Measurements from ENCODE around the gene ITPRIPL2.

The ITPRIPL2 gene

DNA sequence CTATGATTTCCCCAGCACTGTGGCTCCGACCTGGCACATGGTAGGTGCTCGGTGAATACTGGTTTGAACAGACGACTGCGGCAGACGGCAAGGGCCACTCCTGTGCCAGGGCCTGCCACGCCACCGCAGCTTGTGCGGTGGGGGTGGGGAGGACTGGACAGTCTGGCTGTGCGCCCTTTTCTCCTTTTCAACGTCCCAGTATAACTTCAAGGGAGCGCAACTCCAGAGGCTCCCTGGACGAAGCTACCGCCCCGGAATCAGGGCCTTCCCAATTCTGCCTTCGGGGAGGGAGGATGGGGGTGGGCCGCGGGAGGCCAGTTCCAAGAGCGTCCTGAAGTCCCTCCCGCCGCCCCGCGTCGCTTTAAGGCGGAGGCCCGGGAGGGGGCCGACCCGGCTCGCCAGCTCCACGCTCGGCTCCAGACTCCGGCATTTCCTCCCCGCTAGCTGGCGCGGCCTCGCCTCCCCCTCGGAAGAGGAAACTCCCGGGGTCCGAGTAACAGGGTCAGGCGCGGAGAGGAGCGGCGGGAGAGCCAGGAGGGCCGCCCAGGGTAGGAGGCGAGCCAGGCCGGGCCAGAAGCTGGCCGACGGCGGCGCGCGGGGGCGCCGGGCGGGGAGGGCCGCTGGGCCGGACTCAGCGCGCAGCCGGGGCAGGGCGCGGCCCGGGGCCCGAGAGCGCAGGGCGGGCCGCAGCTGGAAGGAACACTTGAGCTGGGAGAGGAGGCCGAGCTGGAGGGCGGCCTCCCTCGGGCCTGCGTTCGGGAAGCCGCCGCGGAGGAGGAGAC is at the start of gene ITPRIPL2:
Gene ITPRIPL2 (plus strand): TSS at position 388 of the 782 bp plus-strand sequence. CDS start 498 bp downstream, outside the sequence.
- DNase-seq: peak; percentile 57

DNA sequence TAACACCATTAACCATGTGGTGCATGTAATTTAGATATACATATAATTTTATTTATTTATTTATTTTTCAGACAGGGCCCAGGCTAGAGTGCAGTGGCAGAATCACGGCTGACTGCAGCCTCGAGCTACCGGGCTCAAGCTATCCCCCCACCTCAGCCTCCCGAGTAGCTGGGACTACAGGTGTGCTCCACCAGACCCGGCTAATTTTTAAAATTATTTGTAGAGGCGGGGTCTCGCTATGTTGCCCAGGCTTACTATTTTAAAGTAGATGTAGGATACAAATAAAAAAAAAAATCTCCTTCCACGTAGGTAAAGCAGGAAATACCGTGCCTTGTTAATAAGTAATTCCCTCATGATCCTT is 46.8 kb upstream of the ITPRIPL2 start:
- no peak for DNase-seq

DNA sequence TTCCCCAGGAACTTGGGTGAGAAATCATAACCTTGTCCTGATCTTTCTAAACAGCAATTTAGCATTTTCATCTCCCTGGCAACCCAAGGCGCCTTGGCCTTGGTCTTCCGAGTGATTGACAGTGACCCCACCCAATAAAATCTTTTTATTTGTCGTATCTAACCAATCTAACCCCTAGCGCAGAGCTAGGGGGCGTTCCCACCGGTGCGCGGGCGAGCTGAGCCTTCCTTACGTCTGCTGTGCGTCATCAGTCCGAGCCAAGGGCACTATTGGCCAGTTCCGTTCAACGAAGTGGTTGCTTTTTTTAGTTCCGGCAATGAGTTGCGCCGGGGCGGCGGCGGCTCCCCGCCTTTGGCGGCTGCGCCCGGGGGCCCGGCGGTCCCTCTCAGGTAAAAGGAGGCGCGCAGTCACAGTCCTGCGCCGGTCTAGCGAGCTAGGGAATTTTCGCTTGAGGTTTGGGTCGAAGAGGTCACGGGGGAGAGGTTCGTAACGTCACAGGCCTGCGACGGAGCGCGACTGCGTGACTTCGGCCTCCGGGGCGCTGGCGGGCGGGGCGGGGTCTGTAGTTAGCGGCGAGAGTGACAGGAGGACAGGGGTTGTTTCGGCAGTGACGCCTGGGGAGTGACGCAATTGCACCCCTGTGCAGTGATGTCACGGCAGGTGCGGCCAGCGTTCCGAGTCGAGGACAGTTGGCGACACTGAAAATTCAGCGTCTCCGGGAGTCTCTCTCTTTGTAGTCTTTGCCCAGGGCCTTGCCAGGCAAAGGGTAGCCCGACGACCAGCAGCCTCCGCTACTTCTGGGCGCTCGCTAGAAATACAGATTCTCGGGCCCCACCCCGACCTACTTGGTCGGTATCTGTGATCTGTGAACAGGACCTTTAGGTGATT is 46.2 kb upstream of the ITPRIPL2 start, which contains the start of gene COQ7:
Gene COQ7 (plus strand): TSS at position 266 of the 888 bp plus-strand sequence. CDS start 51 bp downstream, at position 317.
- peak; percentile 100 for DNase-seq

DNA sequence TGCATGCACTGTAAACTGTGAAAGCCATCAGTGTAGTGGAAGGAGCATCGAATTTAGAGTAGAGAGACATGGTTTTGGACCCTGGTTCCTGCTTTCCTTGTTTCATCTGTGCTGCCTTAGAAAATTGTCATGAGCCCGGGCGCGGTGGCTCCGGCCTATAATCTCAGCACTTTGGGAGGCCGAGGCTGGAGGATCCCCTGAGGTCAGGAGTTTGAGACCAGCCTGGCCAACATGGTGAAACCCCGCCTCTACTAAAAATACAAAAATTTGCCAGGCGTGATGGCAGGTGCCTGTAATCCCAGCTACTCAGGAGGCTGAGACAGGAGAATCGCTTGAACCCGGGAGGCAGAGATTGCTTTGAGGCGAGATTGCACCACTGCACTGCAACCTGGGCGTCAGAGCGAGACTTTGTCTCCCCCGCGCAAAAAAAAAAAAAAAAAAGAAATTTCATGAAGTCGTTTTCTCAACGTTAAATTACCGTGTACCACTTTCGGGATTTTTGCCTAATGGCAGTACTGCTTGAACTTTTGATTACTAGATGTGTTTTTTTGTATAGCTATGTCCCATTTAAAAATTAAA is 45.4 kb upstream of the ITPRIPL2 start:
- no peak for DNase-seq

DNA sequence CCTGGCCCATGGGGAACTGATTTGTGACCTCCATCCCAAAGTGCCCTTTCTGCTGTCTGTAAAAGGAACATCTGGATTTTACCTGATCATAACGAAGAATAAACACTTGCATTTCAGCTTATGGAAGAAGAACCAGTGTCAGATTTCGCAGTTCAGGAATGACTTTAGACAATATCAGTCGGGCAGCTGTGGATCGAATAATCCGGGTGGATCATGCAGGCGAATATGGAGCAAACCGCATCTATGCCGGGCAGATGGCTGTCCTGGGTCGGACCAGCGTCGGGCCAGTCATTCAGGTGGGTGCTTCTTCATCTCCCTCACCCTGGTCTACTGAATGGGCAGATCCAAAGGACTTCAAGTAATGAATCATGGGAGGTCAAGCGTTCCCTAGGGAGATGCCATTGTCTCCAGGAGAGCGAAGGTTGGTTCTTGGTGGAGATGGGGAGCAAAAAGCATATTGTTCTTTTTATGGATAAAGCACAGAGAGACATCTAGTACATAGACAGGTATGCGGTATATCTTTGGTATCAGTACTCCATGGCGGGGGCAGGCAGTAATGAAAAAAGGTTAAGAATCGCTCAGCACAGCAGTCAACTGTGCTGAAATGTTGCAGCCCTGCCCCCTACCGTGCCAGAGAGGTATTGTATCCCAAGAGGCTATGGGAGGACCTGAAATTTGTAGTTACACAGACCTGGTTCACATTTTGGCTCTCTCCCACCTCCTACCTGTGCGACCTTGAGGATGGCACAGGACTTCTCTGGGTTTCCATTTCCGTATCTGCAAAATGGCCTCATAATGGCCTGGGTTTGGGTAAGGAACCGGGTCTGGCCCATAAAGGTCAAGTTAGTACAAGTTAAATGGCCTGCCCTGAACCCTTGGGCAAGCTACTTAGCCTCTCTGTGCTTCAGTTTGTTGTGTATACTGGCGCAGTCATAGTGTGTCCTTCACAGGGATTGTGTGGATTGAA is 41.7 kb upstream of the ITPRIPL2 start:
- peak; percentile 80 for DNase-seq

DNA sequence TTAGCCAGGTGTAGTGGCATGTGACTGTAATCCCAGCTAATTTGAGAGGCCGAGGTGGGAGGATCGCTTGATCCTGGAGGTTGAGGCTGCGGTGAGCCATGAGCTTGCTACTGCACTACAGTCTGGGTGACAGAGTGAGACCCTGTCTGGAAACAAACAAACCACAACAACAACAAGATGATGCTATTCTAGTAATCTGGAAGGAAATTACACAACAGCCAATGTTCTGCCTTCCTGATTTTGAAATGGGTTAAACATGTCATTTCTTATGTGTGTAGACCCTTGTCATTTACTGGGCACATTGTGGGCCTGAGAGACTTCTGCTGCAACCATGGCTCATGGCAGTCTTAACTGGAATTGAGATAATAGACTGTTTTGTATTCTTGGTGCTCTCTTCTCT is 40.4 kb upstream of the ITPRIPL2 start:
- DNase-seq: no peak

DNA sequence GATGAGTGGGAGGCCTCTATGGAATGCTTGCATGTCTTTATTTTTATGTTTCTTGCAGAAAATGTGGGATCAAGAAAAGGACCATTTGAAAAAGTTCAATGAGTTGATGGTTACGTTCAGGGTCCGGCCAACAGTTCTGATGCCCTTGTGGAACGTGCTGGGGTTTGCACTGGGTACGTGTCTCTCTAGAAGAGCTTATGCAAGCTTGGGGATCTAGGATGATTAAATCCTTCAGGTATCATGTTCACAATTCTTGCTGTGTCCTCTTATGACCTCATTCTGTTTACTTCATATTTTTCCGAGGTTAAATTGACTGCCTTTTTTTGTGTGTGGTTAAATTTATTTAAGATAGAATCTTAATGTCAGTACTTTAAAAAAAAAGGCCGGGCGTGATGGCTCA is 39.9 kb upstream of the ITPRIPL2 start:
- no peak for DNase-seq

DNA sequence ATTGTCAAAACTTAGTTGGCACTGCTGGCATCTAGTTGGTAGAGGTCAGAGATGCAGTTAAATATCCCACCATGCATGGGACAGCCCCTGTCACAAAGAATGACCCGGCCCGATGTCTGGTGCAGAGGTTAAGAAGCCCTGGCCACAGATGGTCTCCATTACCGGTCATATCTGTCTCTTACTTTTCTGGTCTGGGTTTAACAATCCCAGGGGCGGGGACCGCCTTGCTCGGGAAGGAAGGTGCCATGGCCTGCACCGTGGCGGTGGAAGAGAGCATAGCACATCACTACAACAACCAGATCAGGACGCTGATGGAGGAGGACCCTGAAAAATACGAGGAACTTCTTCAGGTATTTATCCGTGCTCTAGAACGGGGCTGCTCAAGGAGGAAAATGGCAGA is 38.3 kb upstream of the ITPRIPL2 start:
- no peak for DNase-seq

DNA sequence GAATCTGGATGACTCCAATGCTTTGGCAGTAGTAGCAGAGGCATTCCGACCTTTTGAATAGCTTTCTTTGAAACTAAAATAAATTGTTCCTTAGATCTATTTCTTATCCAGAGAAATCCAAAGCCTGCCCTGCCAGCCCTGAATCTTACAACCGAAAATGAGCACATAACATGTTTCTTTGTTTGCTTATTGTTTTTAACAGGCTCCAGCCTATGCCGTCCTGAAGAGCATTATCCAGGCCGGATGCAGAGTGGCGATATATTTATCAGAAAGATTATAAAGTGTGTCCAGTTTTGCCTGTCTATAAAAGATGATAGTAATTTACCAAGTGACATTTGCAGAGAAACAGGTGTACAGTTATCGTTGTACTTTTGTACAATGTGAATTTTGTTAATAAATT is 35.9 kb upstream of the ITPRIPL2 start:
- DNase-seq: no peak

DNA sequence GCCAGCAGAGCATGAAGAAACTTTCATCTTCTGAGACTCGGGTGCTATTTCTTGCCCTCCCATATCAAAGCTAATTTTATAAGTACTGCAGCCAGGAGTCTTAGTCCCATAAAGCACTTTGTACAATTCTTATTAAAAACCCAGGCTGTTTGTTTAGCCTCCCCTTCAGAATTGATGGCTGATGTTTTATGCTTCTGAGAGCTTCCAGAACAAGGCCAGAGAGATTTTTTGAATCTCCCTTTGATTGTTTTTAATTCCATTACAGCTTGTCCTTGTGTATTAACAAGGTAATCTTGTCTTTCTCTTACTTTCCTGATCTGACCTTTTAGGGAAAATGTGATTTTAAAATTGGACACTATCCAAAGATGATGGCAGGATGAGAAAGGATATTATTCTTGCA is 30.1 kb upstream of the ITPRIPL2 start:
- DNase-seq: no peak

DNA sequence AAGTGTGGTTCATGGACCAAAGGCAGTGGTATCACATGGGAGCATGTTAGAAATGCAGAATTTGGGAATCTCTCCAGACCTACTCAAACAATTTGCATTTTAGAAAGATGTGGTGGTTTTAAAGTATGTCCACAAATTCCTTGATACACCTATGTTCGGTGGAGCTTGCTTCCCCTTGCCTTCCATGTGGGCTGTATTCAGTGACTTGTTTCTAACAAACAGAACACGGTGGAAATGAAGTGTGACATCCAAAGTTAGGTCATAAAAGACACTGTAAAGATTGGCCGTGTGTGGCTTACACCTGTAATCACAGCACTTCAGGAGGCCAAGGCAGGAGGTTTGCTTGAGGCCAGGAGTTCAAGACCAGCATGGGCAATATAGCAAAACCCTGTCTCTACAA is 29.6 kb upstream of the ITPRIPL2 start:
- no peak for DNase-seq

DNA sequence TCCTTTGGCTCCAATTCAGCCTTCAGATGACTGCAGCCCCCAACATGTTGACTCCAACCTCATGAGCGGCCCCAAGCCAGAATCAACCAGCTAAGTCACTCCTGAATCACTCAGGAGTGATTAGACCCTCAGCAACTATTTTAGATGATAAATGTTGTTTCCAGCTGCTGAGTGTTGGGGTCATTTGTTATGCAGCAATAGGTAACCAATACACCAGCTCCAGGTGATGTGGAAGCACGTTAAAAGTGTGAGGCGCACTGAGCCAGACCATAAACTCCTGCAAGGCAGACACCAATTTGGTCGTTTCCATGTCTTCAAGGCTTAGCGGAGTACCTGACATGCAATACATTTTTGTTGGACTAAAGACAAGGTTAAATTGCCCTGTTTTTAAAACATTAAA is 28.9 kb upstream of the ITPRIPL2 start:
- no peak for DNase-seq

DNA sequence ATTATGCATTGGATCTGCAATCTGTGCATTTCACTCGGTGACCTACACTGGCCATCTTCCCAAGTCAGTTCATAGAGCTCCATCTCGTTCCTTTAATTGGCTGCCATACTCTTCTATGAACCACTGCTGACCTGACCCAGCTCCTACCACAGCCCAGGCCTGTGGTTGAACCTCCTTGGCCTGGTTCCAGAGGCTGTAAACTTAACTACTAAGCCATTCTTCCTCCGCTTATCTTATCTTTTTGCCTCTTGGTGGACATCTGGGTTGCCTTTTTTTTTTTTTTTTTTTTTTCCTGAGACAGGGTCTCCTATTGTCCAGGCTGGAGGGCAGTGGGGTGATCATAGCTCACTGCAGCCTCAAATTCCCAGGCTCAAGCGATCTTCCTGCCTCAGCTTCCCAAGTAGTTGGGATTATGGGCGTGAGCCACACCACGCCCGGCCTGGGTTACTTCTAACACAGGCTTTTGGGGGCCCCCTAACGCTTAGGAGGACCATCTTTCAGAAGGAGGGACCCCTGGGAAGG is 28.0 kb upstream of the ITPRIPL2 start:
- peak; percentile 93 for DNase-seq

DNA sequence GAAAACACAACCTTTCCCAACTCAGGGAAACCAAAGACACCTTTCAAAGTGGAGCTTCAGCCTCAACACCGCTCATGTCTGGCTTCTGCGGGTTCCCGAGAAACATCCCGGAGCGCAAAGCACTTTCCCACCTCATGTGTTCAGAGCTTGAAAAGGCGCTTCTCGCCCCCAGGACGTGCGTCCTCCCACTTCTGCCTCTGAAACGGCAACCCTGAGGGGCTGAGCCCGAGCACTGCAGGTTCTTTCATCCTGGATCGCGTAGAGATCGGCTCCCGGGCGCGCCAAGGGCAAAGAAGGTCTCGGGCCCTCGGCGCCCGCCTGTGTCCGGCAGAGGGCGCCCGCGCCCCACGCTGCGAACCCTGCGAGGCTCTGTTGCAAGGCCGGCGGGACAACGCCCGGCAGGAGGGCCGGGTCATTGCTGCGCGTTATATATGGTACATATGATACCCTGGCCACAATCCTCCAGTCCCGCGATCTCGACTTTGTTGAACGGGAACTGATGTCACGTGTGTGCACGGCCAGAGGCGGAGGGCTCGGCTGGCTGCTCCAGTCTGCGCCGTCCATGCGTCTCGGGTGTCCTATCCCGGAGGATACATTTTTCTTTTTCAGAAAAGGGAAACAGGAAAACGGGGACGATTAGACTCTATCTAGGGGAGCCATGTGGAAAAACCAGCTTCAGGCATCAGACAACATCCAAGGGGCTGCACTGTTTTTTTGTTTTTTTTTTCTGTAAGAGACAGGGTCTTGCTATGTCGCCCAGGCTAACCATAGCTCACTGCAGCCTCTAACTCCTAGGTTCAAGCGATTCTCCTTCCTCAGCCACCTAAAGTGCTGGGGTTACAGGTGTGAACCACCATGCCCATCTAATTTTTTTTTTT is 27.2 kb upstream of the ITPRIPL2 start:
- peak; percentile 88 for DNase-seq

DNA sequence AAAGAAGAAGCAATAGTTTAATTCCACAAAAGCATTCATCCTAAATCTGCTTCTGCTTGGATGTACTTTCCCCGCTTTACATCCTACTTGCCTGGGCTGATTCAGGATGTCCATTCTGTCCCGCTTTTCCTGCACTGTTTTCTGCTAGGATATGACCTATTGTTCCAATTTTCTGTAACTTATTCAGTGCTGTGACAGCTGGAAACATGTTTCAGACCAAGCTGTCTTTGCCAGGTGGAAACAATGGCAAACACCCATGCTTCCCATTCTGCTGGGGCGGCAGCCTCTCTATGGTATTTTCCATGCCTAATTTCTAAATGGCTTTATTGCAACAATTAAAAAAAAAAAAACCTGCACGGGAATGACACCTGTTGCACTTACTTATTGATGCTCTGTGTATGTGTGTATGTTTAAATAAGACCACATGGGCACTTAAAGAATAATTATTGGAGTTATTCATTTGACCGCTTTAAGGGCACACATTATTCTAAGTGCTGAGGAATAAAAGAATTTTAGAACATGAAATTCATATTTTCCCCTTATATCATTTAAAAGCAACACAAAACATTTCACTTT is 25.3 kb upstream of the ITPRIPL2 start:
- DNase-seq: no peak

DNA sequence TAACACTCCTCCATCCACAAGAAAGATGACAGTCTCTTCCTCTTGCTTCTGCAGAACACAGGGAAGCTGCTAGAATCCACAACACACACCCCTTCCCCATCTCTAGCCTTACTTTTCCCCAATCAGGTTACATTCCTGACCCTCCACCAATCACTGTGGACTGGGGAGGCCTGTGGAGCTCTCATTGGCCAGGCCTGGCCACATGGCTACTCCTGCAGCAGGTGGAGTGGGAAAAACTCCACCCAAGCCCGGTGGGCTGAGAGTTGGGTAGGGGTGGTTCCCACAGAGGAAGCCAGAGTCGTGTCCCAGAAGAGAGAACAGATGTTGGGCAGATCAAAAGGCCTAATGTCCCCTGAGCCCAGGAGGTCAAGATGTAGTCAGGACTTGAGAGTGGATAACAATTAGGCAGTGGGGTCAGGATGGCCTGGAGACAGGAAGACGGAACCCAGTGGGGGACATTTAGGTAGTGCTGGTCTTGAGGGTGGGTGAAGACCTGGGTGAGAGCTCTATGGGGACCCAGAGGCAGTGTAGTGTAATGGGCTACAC is 24.3 kb upstream of the ITPRIPL2 start:
- DNase-seq: no peak

DNA sequence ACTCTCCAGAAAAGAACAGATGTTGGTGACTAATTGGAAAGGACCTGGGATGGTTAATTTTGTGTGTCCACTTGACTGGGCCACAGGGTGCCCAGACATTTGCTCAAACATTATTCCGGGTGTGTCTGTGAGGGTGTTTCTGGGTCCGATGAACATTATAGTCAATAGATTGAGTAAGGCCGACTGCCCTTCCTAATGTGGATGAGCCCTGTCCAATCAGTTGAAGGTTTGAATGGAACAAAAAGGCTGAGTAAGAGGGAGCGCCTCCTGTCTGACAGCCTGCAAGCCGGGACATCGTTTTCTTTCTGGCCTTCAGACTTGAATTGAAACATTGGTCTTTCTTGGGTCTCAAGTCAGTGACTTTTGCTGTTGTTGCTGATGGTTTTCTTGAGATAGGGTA is 22.8 kb upstream of the ITPRIPL2 start:
- DNase-seq: no peak

DNA sequence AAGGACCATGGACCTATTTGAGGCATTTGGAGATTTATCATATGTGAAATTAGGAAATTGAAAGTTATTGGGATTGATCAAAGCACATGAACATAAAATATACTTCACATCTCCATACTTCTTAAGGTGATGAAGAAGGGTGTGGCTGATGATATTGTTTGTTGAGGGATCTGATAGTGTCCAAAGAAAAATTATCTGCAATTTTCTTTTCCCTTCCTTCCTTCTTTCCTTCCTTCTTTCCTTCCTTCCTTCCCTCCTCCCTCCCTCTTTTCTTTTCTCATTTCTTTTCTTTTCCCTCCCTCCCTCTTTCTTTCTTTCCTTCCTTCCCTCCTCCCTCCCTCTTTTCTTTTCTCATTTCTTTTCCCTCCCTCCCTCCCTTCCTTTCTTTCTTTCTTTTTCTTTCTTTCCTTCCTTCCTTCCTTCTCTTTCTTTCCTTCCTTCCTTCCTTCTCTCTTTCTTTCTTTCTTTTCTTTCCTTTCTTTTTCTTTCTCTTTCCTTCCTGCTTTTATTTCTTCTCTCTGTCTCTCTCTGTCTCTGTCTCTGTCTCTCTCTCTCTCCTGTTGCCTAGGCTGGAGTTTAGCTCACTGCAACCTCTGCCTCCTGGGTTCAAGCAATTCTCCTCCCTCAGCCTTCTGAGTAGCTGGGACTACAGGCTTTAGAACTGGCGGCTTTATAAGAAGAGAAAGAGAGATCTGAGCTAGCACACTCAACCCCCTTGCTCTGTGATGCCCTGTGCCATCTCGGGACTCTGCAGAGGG is 20.9 kb upstream of the ITPRIPL2 start:
- DNase-seq: no peak
